COLO668 (cell line): Measurements from ENCODE around the gene TRANK1.
A peak's percentile ranks its signal among the peaks of the same experiment; 100 is the strongest.

Experiments
- DNase-seq: peaks from one replicate; lab custom pipeline; 2025; ENCODE audit not compliant: unreplicated experiment; lab: John Stamatoyannopoulos, UW

Gene TRANK1

GRCh38 chr3:36850743-36851142 lies 94.1 kb downstream of the TRANK1 start:
- no peak for DNase-seq

- no peak for DNase-seq
Observed at GRCh38 chr3:36846406-36846805, 98.4 kb downstream of the TRANK1 start.

GRCh38 chr3:36843065-36844051 lies 101.5 kb downstream of the TRANK1 start:
- peak; percentile 29 for DNase-seq

- DNase-seq, result no peak
Observed at GRCh38 chr3:36842275-36842674, 102.6 kb downstream of the TRANK1 start.

- no peak for DNase-seq
Observed at GRCh38 chr3:36840453-36840921, 104.4 kb downstream of the TRANK1 start.

- no peak for DNase-seq
Observed at GRCh38 chr3:36837089-36837488, 107.8 kb downstream of the TRANK1 start.

- no peak for DNase-seq
Observed at GRCh38 chr3:36833160-36833814, 111.6 kb downstream of the TRANK1 start.

GRCh38 chr3:36832406-36832805 lies 112.4 kb downstream of the TRANK1 start:
- DNase-seq, result no peak

GRCh38 chr3:36827133-36827532 lies 117.7 kb downstream of the TRANK1 start:
- no peak for DNase-seq

- DNase-seq, result no peak
Observed at GRCh38 chr3:36826240-36826639, 118.6 kb downstream of the TRANK1 start.

- DNase-seq, result no peak
Observed at GRCh38 chr3:36824443-36824842, 120.4 kb downstream of the TRANK1 start.

GRCh38 chr3:36823806-36824205 lies 121.0 kb downstream of the TRANK1 start:
- DNase-seq, result peak; percentile 3

GRCh38 chr3:36820083-36820482 lies 124.8 kb downstream of the TRANK1 start:
- no peak for DNase-seq

GRCh38 chr3:36817806-36818533 lies 126.9 kb downstream of the TRANK1 start:
- peak; percentile 1 for DNase-seq

- DNase-seq, result no peak
Observed at GRCh38 chr3:36815375-36815774, 129.5 kb downstream of the TRANK1 start.

GRCh38 chr3:36814776-36815175 lies 130.1 kb downstream of the TRANK1 start:
- DNase-seq, result no peak

- DNase-seq, result no peak
Observed at GRCh38 chr3:36814066-36814717, 130.7 kb downstream of the TRANK1 start.

- no peak for DNase-seq
Observed at GRCh38 chr3:36813305-36813704, 131.5 kb downstream of the TRANK1 start.

GRCh38 chr3:36812240-36812639 lies 132.6 kb downstream of the TRANK1 start:
- DNase-seq, result no peak

- DNase-seq, result no peak
Observed at GRCh38 chr3:36811768-36812167, 133.1 kb downstream of the TRANK1 start.
